Right lobe of liver (tissue), 4 donors: ENCODE data around the gene PIK3CB.

Source experiments
- CTCF ChIP-seq, 4 donors: fragments of 200-600 bp in 3 of 4; fragments of 450-650 bp in 1 of 4; IDR thresholded peaks; one replicate each; pipeline versions ENCODE4 v1.5.1 to v1.8.0; 2016 to 2022; ENCODE audit warnings: antibody characterized with exemption in 4 of 4, mild to moderate bottlenecking in 2 of 4
- POLR2A ChIP-seq: fragments of 450-650 bp; IDR thresholded peaks from one replicate; pipeline ENCODE4 v1.6.1; 2017; ENCODE audit warnings: antibody characterized with exemption, mild to moderate bottlenecking
- donor health status: DM: no; HTN: no; CAD: no.
- donor health status: DM: no; HTN: no; CAD: no.
- donor health status: DM: no; HTN: yes; CAD: no.

GRCh38 chr3:138608322-138609135 lies 226.2 kb downstream of the PIK3CB start, which contains the start of gene FAIM:
- TF ChIP-seq CTCF (IDR thresholded peaks at IDR 0.05): no peak
- peak; percentile 51 for TF ChIP-seq POLR2A
